Fibroblast of upper back skin (primary cell): ENCODE results near the gene ADGRL1.
"Not testable (repeated sequence)": the region's sequence is repeated elsewhere in the genome, so short reads cannot be mapped to it uniquely, and the experiment has no call there.

Source experiments
- DNase-seq: peaks from one replicate; pipeline ENCODE4 v3.0.0-alpha.2; 2013

ADGRL1 gene

GRCh38 chr19:14186684-14187083, 19.3 kb downstream of the ADGRL1 start:
- not testable (repeated sequence) for DNase-seq

- not testable (repeated sequence) for DNase-seq
These were observed 20.3 kb downstream of the ADGRL1 start for GRCh38 chr19:14185691-14186090.

DNA sequence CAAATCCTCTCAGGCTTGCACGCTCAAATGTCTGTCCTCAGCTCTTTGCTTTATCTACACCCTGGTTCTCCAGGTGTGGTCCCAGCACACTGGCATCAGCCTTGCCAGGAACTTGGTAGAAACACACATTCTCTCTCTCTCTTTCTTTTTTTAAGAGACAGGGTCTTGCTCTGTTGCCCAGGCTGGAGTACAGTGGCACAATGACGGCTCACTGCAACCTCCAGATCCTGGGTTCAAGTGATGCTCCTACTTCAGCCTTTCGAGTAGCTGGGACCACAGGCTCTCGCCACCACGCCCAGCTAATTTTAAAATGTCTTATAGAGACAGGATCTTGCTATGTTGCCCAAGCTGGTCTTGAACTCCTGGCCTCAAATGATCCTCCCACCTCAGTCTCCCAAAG, 20.8 kb downstream of the ADGRL1 start:
- no peak for DNase-seq

DNA sequence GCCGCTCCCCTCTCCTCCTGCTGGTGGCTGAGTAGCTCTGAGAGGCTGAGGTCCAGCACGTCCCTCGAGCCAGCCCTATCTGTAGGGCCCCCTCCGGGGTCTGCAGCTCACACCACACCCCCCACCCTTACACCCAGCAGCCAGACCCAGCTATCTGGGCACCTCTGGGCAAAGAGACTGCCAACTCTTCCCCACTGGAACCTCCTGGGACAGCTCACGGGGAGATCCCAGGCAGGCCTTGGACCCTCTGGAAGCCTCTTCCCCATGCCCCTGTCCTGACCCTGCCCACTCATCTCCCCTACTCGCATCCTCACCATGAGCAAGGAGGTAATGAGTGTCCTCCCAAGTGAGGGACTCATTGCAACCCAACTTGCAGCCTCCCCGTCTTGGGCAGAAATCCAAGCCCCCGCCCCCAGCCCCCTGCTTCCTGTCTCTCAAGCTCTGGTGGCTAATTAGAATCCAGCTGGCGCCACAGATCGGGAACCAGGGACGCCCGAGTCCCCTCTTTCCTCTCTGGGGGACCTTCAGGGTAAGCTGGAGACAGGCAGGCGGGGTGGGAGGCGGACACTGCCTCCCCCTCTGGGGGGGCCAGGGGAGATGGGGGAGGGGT, 22.1 kb downstream of the ADGRL1 start:
- DNase-seq: no peak

- no peak for DNase-seq
These were observed 23.5 kb downstream of the ADGRL1 start for GRCh38 chr19:14182476-14182875.

DNA sequence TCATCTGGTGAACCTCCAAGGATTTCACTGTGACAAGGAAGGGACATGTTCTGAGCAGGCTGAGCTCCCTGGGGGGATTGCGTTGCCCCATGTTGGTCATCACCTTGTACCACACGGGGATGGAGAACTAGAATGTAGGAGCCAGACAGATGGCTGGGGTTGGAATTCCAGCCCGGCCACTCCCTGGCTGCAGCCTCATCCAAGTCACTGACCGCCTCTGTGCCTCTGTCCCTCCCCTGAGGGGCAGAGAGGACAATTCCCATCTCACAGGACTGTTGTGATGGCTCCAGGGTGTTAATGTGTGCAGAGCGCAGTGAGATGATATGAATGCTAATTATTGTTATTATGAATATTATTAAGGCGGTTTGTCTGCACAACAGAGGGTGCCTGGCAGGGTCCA, 24.1 kb downstream of the ADGRL1 start:
- DNase-seq: no peak

- DNase-seq: not testable (repeated sequence)
These were observed 24.8 kb downstream of the ADGRL1 start for GRCh38 chr19:14181199-14181598.

DNA sequence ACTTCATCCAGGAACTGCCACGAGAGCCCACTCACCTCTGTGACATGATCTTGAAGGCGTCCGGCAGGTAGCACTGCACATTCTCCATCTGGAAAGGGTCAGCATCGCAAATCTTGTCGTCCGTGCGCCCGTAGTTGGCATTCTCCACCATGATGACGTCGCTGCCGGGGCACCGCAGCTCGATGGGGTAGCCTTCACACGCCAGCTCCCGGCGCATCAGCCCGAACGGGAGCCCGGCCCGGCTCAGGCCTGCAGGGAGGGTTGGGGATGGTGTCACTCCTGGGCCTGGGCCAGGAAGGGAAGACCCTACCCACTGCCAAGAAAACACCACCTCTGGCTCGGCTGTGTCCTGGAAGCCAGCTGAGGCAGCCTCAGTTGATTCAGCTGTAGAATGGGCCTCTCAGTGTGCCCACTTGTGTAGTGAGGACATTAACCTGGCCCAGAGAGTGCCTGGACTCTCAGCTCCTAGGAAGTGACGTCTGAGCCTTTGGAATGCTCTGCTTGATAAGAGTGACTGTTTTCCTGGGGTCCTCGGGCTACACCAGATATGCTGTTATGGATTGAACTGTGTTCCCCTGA, 28.4 kb downstream of the ADGRL1 start:
- no peak for DNase-seq

GRCh38 chr19:14175351-14175792, 30.6 kb downstream of the ADGRL1 start:
- no peak for DNase-seq

GRCh38 chr19:14174883-14175282, 31.1 kb downstream of the ADGRL1 start:
- no peak for DNase-seq

DNA sequence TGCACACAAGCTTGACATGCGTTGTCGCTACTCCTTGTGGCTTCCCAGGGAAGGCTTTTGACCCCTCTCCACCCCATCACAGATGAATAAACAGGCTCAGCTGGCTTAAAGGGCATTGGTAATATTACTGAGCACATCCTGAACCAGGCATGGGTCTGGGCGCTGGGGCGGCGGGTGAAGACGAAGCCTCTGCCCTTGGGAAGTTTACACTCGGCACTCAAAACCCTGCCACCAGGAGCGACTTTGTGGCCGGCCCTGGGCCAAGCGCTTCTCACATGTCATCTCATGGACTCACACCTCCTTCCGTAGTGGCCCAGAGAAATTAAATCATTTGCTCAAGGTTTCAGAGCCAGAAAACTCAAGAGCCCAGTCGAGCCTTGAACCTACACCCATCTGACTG, 37.0 kb downstream of the ADGRL1 start:
- DNase-seq: no peak

GRCh38 chr19:14168259-14168972, 37.6 kb downstream of the ADGRL1 start:
- no peak for DNase-seq

- no peak for DNase-seq
These were observed 38.3 kb downstream of the ADGRL1 start for GRCh38 chr19:14167576-14168138.

- no peak for DNase-seq
These were observed 38.9 kb downstream of the ADGRL1 start for GRCh38 chr19:14166999-14167575.

GRCh38 chr19:14165990-14166830, 39.8 kb downstream of the ADGRL1 start:
- no peak for DNase-seq

DNA sequence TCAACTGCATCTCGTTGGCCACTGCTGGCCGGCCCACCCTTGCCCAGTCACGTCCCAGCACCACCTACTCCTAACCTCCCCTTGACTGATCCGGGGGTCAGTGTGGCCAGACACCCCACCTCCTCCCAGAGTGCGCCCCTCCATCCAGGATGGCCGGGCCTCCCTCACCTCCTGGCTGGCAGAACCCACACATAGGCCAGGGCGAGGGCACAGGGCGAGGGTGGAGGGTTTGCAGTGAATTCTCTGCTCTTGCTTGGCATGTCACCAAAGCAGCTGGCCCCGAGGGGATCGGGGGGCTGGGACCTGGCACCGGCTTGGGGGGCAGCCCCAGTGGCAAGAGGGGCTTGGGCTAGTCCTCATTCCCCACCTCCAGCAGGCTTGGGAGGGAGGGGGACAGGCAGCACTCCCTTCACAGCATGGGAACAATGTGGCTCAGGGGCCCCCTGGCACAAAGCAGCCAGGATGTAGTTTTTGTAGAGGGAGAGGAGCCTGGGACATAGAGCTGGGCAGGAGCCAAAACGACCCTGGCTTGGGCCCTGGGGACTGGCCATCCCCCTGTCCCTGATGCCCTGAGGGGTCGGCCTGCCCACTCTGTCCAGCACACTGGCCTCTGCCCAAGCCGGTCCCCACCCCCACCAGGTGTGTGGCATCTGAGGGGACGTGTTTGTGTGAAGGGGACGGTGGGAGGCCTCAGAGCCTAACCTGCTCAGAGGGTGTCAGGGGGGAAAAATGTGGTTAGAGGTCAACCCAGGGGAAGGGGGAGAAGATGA, 41.1 kb downstream of the ADGRL1 start:
- no peak for DNase-seq

- no peak for DNase-seq
These were observed 41.9 kb downstream of the ADGRL1 start for GRCh38 chr19:14164082-14164481.

- no peak for DNase-seq
These were observed 43.1 kb downstream of the ADGRL1 start for GRCh38 chr19:14162871-14163297.

- DNase-seq: no peak
These were observed 44.7 kb downstream of the ADGRL1 start for GRCh38 chr19:14161305-14161704.

- no peak for DNase-seq
These were observed 45.8 kb downstream of the ADGRL1 start for GRCh38 chr19:14160017-14160703.

DNA sequence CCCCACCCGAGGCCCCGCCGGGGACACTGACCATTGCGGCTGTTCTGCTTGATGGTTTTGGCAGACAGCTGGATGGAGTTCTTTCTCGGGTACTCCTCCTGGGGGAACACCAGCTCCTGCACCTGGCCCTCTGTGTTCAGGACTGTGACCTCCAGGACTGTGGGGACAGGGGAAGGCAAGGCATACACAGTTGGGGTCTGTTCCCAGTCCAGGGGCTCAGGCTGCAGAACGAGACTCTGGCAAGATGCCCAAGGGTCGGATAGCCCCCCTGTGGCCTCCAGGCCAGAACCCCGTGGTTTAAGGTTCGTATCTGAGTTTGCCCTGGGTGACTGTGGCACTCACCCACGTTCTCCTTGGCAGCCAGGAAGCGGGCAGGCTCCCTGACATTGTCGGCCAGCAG, 46.9 kb downstream of the ADGRL1 start:
- DNase-seq: no peak
